ENCODE measurements around the gene CHST15. TPM values are rescaled to one million over a fixed set of nuclear protein-coding genes. Genes with fewer than 3 reads are reported as not detected.

The CHST15 gene
- total and polyA plus RNA-seq, 11 donors: 0.88 to 27.1 (median 4.1) TPM

GRCh38 chr10:124002391-124003069, 90.9 kb downstream of the CHST15 start:
- Histone ChIP-seq H3K27ac (peak overlapping the region in 1 of 12 donors; percentile 84), H3K4me3 (no peak overlapping the region)
- no peak for DNase-seq

GRCh38 chr10:124001391-124002148, 91.8 kb downstream of the CHST15 start:
- Histone ChIP-seq H3K27me3 (no peaks in the 10 kb centered on the region), H3K36me3 (peaks cover 0 to 4% (median 0%) of the 10 kb centered on the region in 9 donors), H3K4me3 (no peak overlapping the region), H3K27ac (no peak overlapping the region), H3K9me3 (no peaks in the 10 kb centered on the region), H3K4me1 (peaks cover 0 to 31% (median 0%) of the 10 kb centered on the region in 12 donors)
- 89 to 94% (median 92%) methylated on average over 22 of the region's 22 CpGs for WGBS, 4 donors
- DNase-seq (no peak), ATAC-seq (no peak)
- intact Hi-C loops (cut with DNase I): loop anchor here in 1 of 10 donors (5.0 kb wide), 1 partner anchor 261 kb away; no protein-coding TSS in a partner anchor
- TF ChIP-seq POLR2A (IDR thresholded peaks at IDR 0.05) (no peak), CTCF (IDR thresholded peaks at IDR 0.05) (no peak)

More at GRCh38 chr10:124002391-124003069, 90.9 kb downstream of the CHST15 start:
- Histone ChIP-seq H3K9me3 (no peaks in the 10 kb centered on the region), H3K4me1 (peaks cover 0 to 22% (median 0%) of the 10 kb centered on the region in 12 donors), H3K36me3 (peaks cover 0 to 12% (median 0%) of the 10 kb centered on the region in 9 donors), H3K27me3 (no peaks in the 10 kb centered on the region)
- ATAC-seq: no peak
- 83 to 96% (median 87%) methylated on average over 6 of the region's 6 CpGs for WGBS, 4 donors
- no peak for TF ChIP-seq POLR2A (IDR thresholded peaks at IDR 0.05)
- no peak for TF ChIP-seq CTCF (IDR thresholded peaks at IDR 0.05)
- intact Hi-C loops (cut with DNase I): loop anchor here in 1 of 10 donors (5.0 kb wide), 1 partner anchor 260 kb away; no protein-coding TSS in a partner anchor

- 73 to 79% (median 77%) methylated on average over 6 to 8 of the region's 8 CpGs for WGBS, 4 donors
- no peaks in the 10 kb centered on the region for H3K27me3 ChIP-seq
- no peaks in the 10 kb centered on the region for H3K9me3 ChIP-seq
- intact Hi-C loops (cut with DNase I): loop anchor here in 1 of 10 donors (5.0 kb wide), 1 partner anchor 262 kb away; no protein-coding TSS in a partner anchor
- no peaks in the 10 kb centered on the region for H3K36me3 ChIP-seq
- H3K4me1 ChIP-seq: peaks cover 0 to 38% (median 0%) of the 10 kb centered on the region in 12 donors
- H3K4me3 ChIP-seq: no peak overlapping the region
- H3K27ac ChIP-seq: no peak overlapping the region
- DNase-seq (no peak), ATAC-seq (no peak)
- no peak for TF ChIP-seq POLR2A (IDR thresholded peaks at IDR 0.05)
- TF ChIP-seq CTCF (IDR thresholded peaks at IDR 0.05): no peak
Measured at GRCh38 chr10:124000792-124001201, 92.6 kb downstream of the CHST15 start.
